GM21367 (cell line): ENCODE measurements around the gene MAGED1.

Experiments used
- ATAC-seq: cut with Tn5 transposase; IDR thresholded peaks from one replicate; pipeline ENCODE4 v1.9.1; 2021; ENCODE audit not compliant: unreplicated experiment

The MAGED1 gene

GRCh38 chrX:51892921-51893745 lies at the start of gene MAGED1:
Gene MAGED1 (plus strand): TSS chrX:51893623. CDS start chrX:51894305, 682 bp downstream.
- ATAC-seq = peak; percentile 52

GRCh38 chrX:51847463-51847862 lies 46.0 kb upstream of the MAGED1 start:
- no peak for ATAC-seq

GRCh38 chrX:51851507-51852085 lies 41.8 kb upstream of the MAGED1 start:
- peak; percentile 64 for ATAC-seq

GRCh38 chrX:51852096-51852495 lies 41.3 kb upstream of the MAGED1 start:
- no peak for ATAC-seq

GRCh38 chrX:51852621-51853020 lies 40.8 kb upstream of the MAGED1 start:
- ATAC-seq = no peak

GRCh38 chrX:51853251-51853650 lies 40.2 kb upstream of the MAGED1 start:
- ATAC-seq = no peak

GRCh38 chrX:51855698-51856097 lies 37.7 kb upstream of the MAGED1 start:
- no peak for ATAC-seq

- no peak for ATAC-seq
Observed at GRCh38 chrX:51857159-51857733, 36.2 kb upstream of the MAGED1 start.

- ATAC-seq = no peak
Observed at GRCh38 chrX:51860679-51861078, 32.7 kb upstream of the MAGED1 start.

GRCh38 chrX:51862920-51863319 lies 30.5 kb upstream of the MAGED1 start:
- ATAC-seq = no peak

- ATAC-seq = no peak
Observed at GRCh38 chrX:51866210-51866609, 27.2 kb upstream of the MAGED1 start.

GRCh38 chrX:51867626-51868025 lies 25.8 kb upstream of the MAGED1 start:
- no peak for ATAC-seq

GRCh38 chrX:51870354-51870753 lies 23.1 kb upstream of the MAGED1 start:
- no peak for ATAC-seq

GRCh38 chrX:51874123-51874522 lies 19.3 kb upstream of the MAGED1 start:
- ATAC-seq = no peak

GRCh38 chrX:51876441-51876840 lies 17.0 kb upstream of the MAGED1 start:
- ATAC-seq = no peak

- no peak for ATAC-seq
Observed at GRCh38 chrX:51878056-51878455, 15.4 kb upstream of the MAGED1 start.

- no peak for ATAC-seq
Observed at GRCh38 chrX:51889851-51890250, 3.6 kb upstream of the MAGED1 start.

GRCh38 chrX:51891245-51891644 lies 2.2 kb upstream of the MAGED1 start:
- ATAC-seq = no peak

GRCh38 chrX:51891821-51892551 lies 1.4 kb upstream of the MAGED1 start:
- ATAC-seq = no peak

- no peak for ATAC-seq
Observed at GRCh38 chrX:51893931-51894696, 691 bp downstream of the MAGED1 start.
